ENCODE results near the gene WNT4. TPM values are rescaled to one million over a fixed set of nuclear protein-coding genes. Genes with fewer than 3 reads are reported as not detected.
A peak's percentile ranks its signal among the peaks of the same experiment; 100 is the strongest.

WNT4 gene
- total RNA-seq, 1 donor from 2014 or later = not detected

- Histone ChIP-seq H3K27ac (no peak overlapping the region), H3K4me2 (peak overlapping the region; percentile 60), H3K79me2 (ENCODE audit: low read depth) (no peaks in the 10 kb centered on the region), H3K27me3 (peaks cover 63% of the 10 kb centered on the region), H3F3A (ENCODE audit: low read depth) (peaks cover 4% of the 10 kb centered on the region), H3K4me1 (peaks cover 9% of the 10 kb centered on the region), H2AFZ (replicated peaks) (no peak overlapping the region), H3K9me3 (ENCODE audit: low read depth) (no peaks in the 10 kb centered on the region), H3K4me3 (no peak overlapping the region), H3K9ac (no peak overlapping the region), H4K20me1 (ENCODE audit: low read depth) (peaks cover 81% of the 10 kb centered on the region), H3K36me3 (no peaks in the 10 kb centered on the region)
- Mint-ChIP-seq H3K4me1 (peaks cover 59% of the 10 kb centered on the region), H3K9me3 (no peaks in the 10 kb centered on the region), H3K36me3 (peaks cover 27% of the 10 kb centered on the region), H3K27me3 (ENCODE audit: insufficient read depth, low read depth) (peaks cover 11% of the 10 kb centered on the region), H3K4me3 (no peak overlapping the region), H3K27ac (no peak overlapping the region)
- DNase-seq (ENCODE audit: low spot score) = peak; percentile 36
- TF ChIP-seq EZH2phosphoT487 (IDR thresholded peaks at IDR 0.05) (no peak), EZH2 (IDR thresholded peaks at IDR 0.05) (no peak), CTCF (IDR thresholded peaks at IDR 0.05) (no peak)
These were observed 9.0 kb downstream of the WNT4 start for GRCh38 chr1:22133931-22134324.

GRCh38 chr1:22133247-22133930 is 9.5 kb downstream of the WNT4 start:
- H2AFZ ChIP-seq (replicated peaks) = no peak overlapping the region
- H3K36me3 ChIP-seq = no peaks in the 10 kb centered on the region
- Mint-ChIP-seq H3K4me3 (no peak overlapping the region), H3K36me3 (peaks cover 28% of the 10 kb centered on the region), H3K9me3 (no peaks in the 10 kb centered on the region), H3K4me1 (peaks cover 56% of the 10 kb centered on the region), H3K27me3 (ENCODE audit: insufficient read depth, low read depth) (peaks cover 9% of the 10 kb centered on the region), H3K27ac (no peak overlapping the region)
- TF ChIP-seq EZH2 (IDR thresholded peaks at IDR 0.05) (no peak), EZH2phosphoT487 (IDR thresholded peaks at IDR 0.05) (no peak), CTCF (IDR thresholded peaks at IDR 0.05) (no peak)
- no peaks in the 10 kb centered on the region for H3K79me2 ChIP-seq (ENCODE audit: low read depth)
- H4K20me1 ChIP-seq (ENCODE audit: low read depth) = peaks cover 76% of the 10 kb centered on the region
- H3F3A ChIP-seq (ENCODE audit: low read depth) = peaks cover 4% of the 10 kb centered on the region
- no peak overlapping the region for H3K27ac ChIP-seq
- H3K9ac ChIP-seq = no peak overlapping the region
- no peaks in the 10 kb centered on the region for H3K9me3 ChIP-seq (ENCODE audit: low read depth)
- peak; percentile 42 for DNase-seq (ENCODE audit: low spot score)
- peak overlapping the region; percentile 60 for H3K4me2 ChIP-seq
- H3K27me3 ChIP-seq = peaks cover 57% of the 10 kb centered on the region
- no peak overlapping the region for H3K4me3 ChIP-seq
- H3K4me1 ChIP-seq = peaks cover 9% of the 10 kb centered on the region

- H3K4me3 Mint-ChIP-seq = no peak overlapping the region
- peaks cover 49% of the 10 kb centered on the region for H3K4me1 Mint-ChIP-seq
- Histone ChIP-seq H3K9ac (no peak overlapping the region), H3K36me3 (no peaks in the 10 kb centered on the region), H3K9me3 (ENCODE audit: low read depth) (no peaks in the 10 kb centered on the region), H3K27me3 (peaks cover 50% of the 10 kb centered on the region), H3K4me1 (peaks cover 9% of the 10 kb centered on the region), H4K20me1 (ENCODE audit: low read depth) (peaks cover 70% of the 10 kb centered on the region), H3K79me2 (ENCODE audit: low read depth) (no peaks in the 10 kb centered on the region), H3K4me2 (no peak overlapping the region), H3K4me3 (no peak overlapping the region), H3F3A (ENCODE audit: low read depth) (peaks cover 4% of the 10 kb centered on the region), H2AFZ (replicated peaks) (no peak overlapping the region), H3K27ac (no peak overlapping the region)
- no peak for TF ChIP-seq EZH2phosphoT487 (IDR thresholded peaks at IDR 0.05)
- H3K27me3 Mint-ChIP-seq (ENCODE audit: insufficient read depth, low read depth) = peaks cover 8% of the 10 kb centered on the region
- DNase-seq (ENCODE audit: low spot score) = no peak
- peaks cover 26% of the 10 kb centered on the region for H3K36me3 Mint-ChIP-seq
- H3K9me3 Mint-ChIP-seq = no peaks in the 10 kb centered on the region
- H3K27ac Mint-ChIP-seq = no peak overlapping the region
These were observed 10.2 kb downstream of the WNT4 start for GRCh38 chr1:22132517-22133235.

Measured in neural progenitor cell (in vitro differentiated cells).